Bronchial epithelial cell (primary cell): Measurements from ENCODE around the gene TIMM17A. TPM values are rescaled to one million over a fixed set of nuclear protein-coding genes. Genes with fewer than 3 reads are reported as not detected.
A peak's percentile ranks its signal among the peaks of the same experiment; 100 is the strongest.

ENCODE experiments used
- DNase-seq: peaks from one replicate; pipeline ENCODE4 v3.0.0-alpha.2; 2010; ENCODE audit warnings: low read depth
- FAIRE-seq: peaks from 2 replicates; lab custom pipeline; 2011; peaks lifted over from hg19 to GRCh38; lab: Jason Lieb, UNC
- H3K27me3 ChIP-seq: 2 replicates; pipeline ENCODE4 v1.5.1; 2011; ENCODE audit warnings: low read length; ENCODE audit not compliant: control insufficient read depth, insufficient read depth
- H3K36me3 ChIP-seq: 2 replicates; pipeline ENCODE4 v1.5.1; 2011; ENCODE audit warnings: low read length; ENCODE audit not compliant: control insufficient read depth, insufficient read depth
- H3K4me3 ChIP-seq: 2 replicates; pipeline ENCODE4 v1.5.1; 2011; ENCODE audit warnings: mild to moderate bottlenecking, low read depth, low read length, control low read depth
- CTCF ChIP-seq: IDR thresholded peaks from 2 replicates; pipeline ENCODE4 v1.5.1; 2011; ENCODE audit warnings: mild to moderate bottlenecking, moderate library complexity, low read length, control low read depth, inconsistent platforms; ENCODE audit not compliant: insufficient read depth, severe bottlenecking
- total RNA-seq: library from RNA; depleted of rRNA; stranded (reverse); fragments of >200 nt; gene quantifications from 2 replicates; pipeline ENCODE4 v1.2.1, GENCODE V29; 2014

Gene TIMM17A
- total RNA-seq, 1 donor from 2014 or later, result 53.4 TPM

GRCh38 chr1:202005958-202006357 is 50.7 kb downstream of the TIMM17A start:
- DNase-seq, result peak; percentile 22
- Histone ChIP-seq H3K4me3 (no peak overlapping the region), H3K27me3 (no peaks in the 10 kb centered on the region), H3K36me3 (peaks cover 17% of the 10 kb centered on the region)
- FAIRE-seq, result no peak
- no peak for TF ChIP-seq CTCF

- TF ChIP-seq CTCF, result no peak
- Histone ChIP-seq H3K4me3 (no peak overlapping the region), H3K27me3 (peaks cover under 1% of the 10 kb centered on the region), H3K36me3 (peaks cover 17% of the 10 kb centered on the region)
- no peak for FAIRE-seq
- no peak for DNase-seq
Observed at GRCh38 chr1:202007304-202007703, 52.0 kb downstream of the TIMM17A start.

GRCh38 chr1:202007805-202008489 is 52.6 kb downstream of the TIMM17A start:
- DNase-seq (peak; percentile 79), FAIRE-seq (no peak)
- peaks cover 3% of the 10 kb centered on the region for H3K27me3 ChIP-seq
- no peak for TF ChIP-seq CTCF
- H3K4me3 ChIP-seq, result no peak overlapping the region
- peaks cover 22% of the 10 kb centered on the region for H3K36me3 ChIP-seq

- Histone ChIP-seq H3K27me3 (peaks cover 3% of the 10 kb centered on the region), H3K36me3 (peaks cover 27% of the 10 kb centered on the region), H3K4me3 (peak overlapping the region; percentile 61)
- no peak for FAIRE-seq
- TF ChIP-seq CTCF, result peak; percentile 74
- DNase-seq, result peak; percentile 73
Observed at GRCh38 chr1:202009326-202010179, 54.2 kb downstream of the TIMM17A start.

- DNase-seq, result peak; percentile 72
- FAIRE-seq, result no peak
- H3K4me3 ChIP-seq, result peak within 1 kb of the TSS; percentile 61
Observed at GRCh38 chr1:202010180-202011015, 55.1 kb downstream of the TIMM17A start, which contains the start of gene ELF3. ELF3 (plus strand) TSS chr1:202010587; CDS start chr1:202011137, 550 bp downstream.

More at GRCh38 chr1:202010180-202011015, 55.1 kb downstream of the TIMM17A start, which contains the start of gene ELF3:
- TF ChIP-seq CTCF, result no peak
- Histone ChIP-seq H3K27me3 (peaks cover 3% of the 10 kb centered on the region), H3K36me3 (peaks cover 25% of the 10 kb centered on the region)
